CD4-positive, alpha-beta T cell treated with Interleukin-17A for 1 hour (primary cell): ENCODE measurements around the gene PPA1.
A peak's percentile ranks its signal among the peaks of the same experiment; 100 is the strongest.
"Not testable (repeated sequence)": the region's sequence is repeated elsewhere in the genome, so short reads cannot be mapped to it uniquely, and the experiment has no call there.

ENCODE experiments used
- DNase-seq: peaks from one replicate; pipeline ENCODE4 v3.0.0-alpha.2; 2020

PPA1 gene

GRCh38 chr10:70163448-70163847, 69.8 kb downstream of the PPA1 start:
- DNase-seq, result no peak

- DNase-seq, result peak; percentile 80
Observed at GRCh38 chr10:70162892-70163201, 70.4 kb downstream of the PPA1 start.

GRCh38 chr10:70162151-70162891, 70.9 kb downstream of the PPA1 start:
- DNase-seq, result peak; percentile 40

GRCh38 chr10:70160798-70161197, 72.4 kb downstream of the PPA1 start:
- no peak for DNase-seq

GRCh38 chr10:70159366-70159765, 73.9 kb downstream of the PPA1 start:
- DNase-seq, result not testable (repeated sequence)

GRCh38 chr10:70158113-70158512, 75.1 kb downstream of the PPA1 start:
- DNase-seq, result no peak

- no peak for DNase-seq
Observed at GRCh38 chr10:70155255-70155838, 77.9 kb downstream of the PPA1 start.
